Anterior cingulate cortex (tissue), 58 donors: ENCODE results near the gene GLIS1.

Source experiments
- DNase-seq, 58 donors: peaks; one replicate each; lab custom pipeline; 2025; lab: John Stamatoyannopoulos, UW

The GLIS1 gene

GRCh38 chr1:53462769-53463501, 276.0 kb downstream of the GLIS1 start:
- no peak for DNase-seq

DNA sequence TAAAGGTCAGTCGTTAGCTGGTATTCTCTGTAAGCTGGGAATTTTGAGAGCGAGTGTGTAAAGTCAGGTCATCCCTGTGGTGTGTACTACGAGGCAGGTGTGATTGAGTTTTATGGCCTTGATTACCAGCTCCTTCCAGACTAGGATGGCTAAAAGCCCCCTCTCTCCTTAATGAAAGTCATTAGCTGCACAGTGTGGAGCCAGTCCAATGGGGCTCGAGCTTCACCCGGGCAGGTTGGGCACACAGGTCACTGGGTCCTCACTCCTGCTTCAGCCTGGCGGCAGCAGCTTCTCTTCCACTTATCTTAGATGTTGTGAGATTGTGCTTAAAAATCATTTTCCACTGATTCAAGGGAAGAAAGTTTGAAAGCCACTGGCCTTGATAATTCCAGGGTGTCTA, 276.8 kb downstream of the GLIS1 start:
- DNase-seq = no peak

- no peak for DNase-seq
Observed at GRCh38 chr1:53461323-53462044, 277.5 kb downstream of the GLIS1 start.

- DNase-seq = no peak
Observed at GRCh38 chr1:53460666-53461322, 278.2 kb downstream of the GLIS1 start.

DNA sequence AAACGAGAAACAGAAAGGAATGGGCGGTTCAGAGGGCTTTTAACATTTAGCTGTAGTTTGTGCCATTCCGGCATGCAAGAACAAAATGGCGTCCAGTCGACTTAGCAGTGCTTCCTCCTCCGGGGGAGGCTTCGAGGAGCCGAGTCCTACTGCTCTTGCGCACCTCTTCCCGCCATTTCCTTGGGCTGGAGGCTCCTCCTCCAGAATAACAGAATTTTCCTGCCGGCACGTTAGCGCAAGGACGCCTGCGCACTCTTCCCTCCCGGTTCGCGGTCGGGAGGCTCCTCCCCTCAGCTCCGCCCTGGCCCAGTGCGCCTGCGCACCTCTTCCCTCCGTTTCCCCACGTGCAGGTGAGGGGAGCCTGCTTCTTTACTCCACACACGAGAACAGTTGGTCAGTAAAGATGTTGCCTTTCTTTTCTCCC, 278.7 kb downstream of the GLIS1 start:
- no peak for DNase-seq

GRCh38 chr1:53459321-53460175, 279.4 kb downstream of the GLIS1 start, which contains the start of gene DMRTB1:
TSS of gene DMRTB1 (plus strand) at chr1:53459399. CDS start at chr1:53459454, 55 bp downstream.
- no peak for DNase-seq

GRCh38 chr1:53458634-53459033, 280.3 kb downstream of the GLIS1 start:
- no peak for DNase-seq
